A549 (cell line): ENCODE measurements around the gene ARHGEF1. TPM values are rescaled to one million over a fixed set of nuclear protein-coding genes. Genes with fewer than 3 reads are reported as not detected.

Experiments used
- ATAC-seq, 2 experiments: fragments of 200-7000 bp in 1 of 2; fragments of >200 bp in 1 of 2; cut with Nextera tagmentation in 1 of 2; cut with Tn5 transposase in 1 of 2; 3 replicates each; pipeline versions ENCODE4 v1.8.0 to v1.9.1; 2018 to 2020; ENCODE audit warnings: mild to moderate bottlenecking in 1 of 2, moderate library complexity in 1 of 2
- CTCF ChIA-PET: fragments of 300-600 bp; sonication (Branson Sonifier 250); formaldehyde crosslinking; extraction: SDS; loops from one replicate; lab custom pipeline; 2021; ENCODE audit warnings: antibody characterized with exemption, inconsistent platforms; lab: Yijun Ruan, JAX
- POLR2A ChIA-PET: fragments of 350-600 bp; formaldehyde crosslinking; extraction: SDS; loops from one replicate; lab custom pipeline; 2021; ENCODE audit warnings: antibody characterized with exemption, inconsistent platforms; lab: Yijun Ruan, JAX
- DNase-seq, 2 experiments: peaks; one replicate each; pipeline versions ENCODE4 v3.0.0 to v3.0.0-alpha.2; 2011 to 2016; ENCODE audit warnings: low read depth in 1 of 2, low spot score in 1 of 2
- FAIRE-seq: peaks from 2 replicates; lab custom pipeline; 2011; peaks lifted over from hg19 to GRCh38; lab: Jason Lieb, UNC
- H3K27ac ChIP-seq, 2 experiments: fragments of >200 bp; sonication (Bioruptor Twin); formaldehyde crosslinking; 3 replicates each; pipeline ENCODE4 v1.5.1; 2016 to 2017
- H3K4me1 ChIP-seq: fragments of >200 bp; sonication (Bioruptor Twin); formaldehyde crosslinking; 3 replicates; pipeline ENCODE4 v1.6.1; 2016
- H3K4me2 ChIP-seq: fragments of >200 bp; sonication (Bioruptor Twin); formaldehyde crosslinking; 3 replicates; pipeline ENCODE4 v1.6.1; 2016
- H3K4me3 ChIP-seq: fragments of >200 bp; sonication (Bioruptor Twin); formaldehyde crosslinking; 3 replicates; pipeline ENCODE4 v1.5.1; 2016
- H3K9me3 ChIP-seq: fragments of >200 bp; sonication (Bioruptor Twin); formaldehyde crosslinking; 3 replicates; pipeline ENCODE4 v1.6.1; 2016
- CHD4 ChIP-seq: fragments of 200-600 bp; sonication (generic); IDR thresholded peaks from 2 replicates; pipeline ENCODE4 v1.6.1; 2016; ENCODE audit warnings: antibody characterized with exemption, mild to moderate bottlenecking, borderline replicate concordance
- CTCF ChIP-seq: fragments of >200 bp; sonication (Bioruptor Twin); formaldehyde crosslinking; IDR thresholded peaks from 3 replicates; pipeline ENCODE4 v1.5.1; 2016
- FOXS1 ChIP-seq: fragments of 250-450 bp; sonication (Bioruptor Pico); IDR thresholded peaks from 2 replicates; pipeline ENCODE4 v1.5.0; 2020; ENCODE audit warnings: mild to moderate bottlenecking, moderate library complexity
- GATA3 ChIP-seq: IDR thresholded peaks from 2 replicates; pipeline ENCODE4 v1.6.1; 2012; ENCODE audit warnings: borderline replicate concordance
- HDAC2 ChIP-seq: fragments of 200-600 bp; sonication (generic); IDR thresholded peaks from 2 replicates; pipeline ENCODE4 v1.6.1; 2016
- HOXB5 ChIP-seq: fragments of 250-450 bp; sonication (Bioruptor Pico); IDR thresholded peaks from 2 replicates; pipeline ENCODE4 v1.5.0; 2020; ENCODE audit warnings: mild to moderate bottlenecking, moderate library complexity
- KDM1A ChIP-seq: fragments of 200-600 bp; sonication (generic); IDR thresholded peaks from 2 replicates; pipeline ENCODE4 v1.6.1; 2016; ENCODE audit warnings: low read depth, mild to moderate bottlenecking
- MAFK ChIP-seq: fragments of 450-650 bp; IDR thresholded peaks from 2 replicates; pipeline ENCODE4 v1.6.1; 2014; ENCODE audit not compliant: partially characterized antibody
- POLR2AphosphoS2 ChIP-seq: conservative IDR thresholded peaks from 2 replicates; pipeline ENCODE4 v1.6.1; 2012; ENCODE audit warnings: low read length, improper control_type of control experiment, inconsistent platforms
- RAD21 ChIP-seq, 2 experiments: fragments of >200 bp in 1 of 2; sonication (Bioruptor Twin) in 1 of 2; formaldehyde crosslinking in 1 of 2; IDR thresholded peaks in 1 of 2; conservative IDR thresholded peaks in 1 of 2; 2 replicates in 1 of 2; 3 replicates in 1 of 2; pipeline ENCODE4 v1.6.1; 2012 to 2018; ENCODE audit warnings: inconsistent platforms in 1 of 2
- SMC3 ChIP-seq: fragments of >200 bp; sonication (Bioruptor Twin); formaldehyde crosslinking; IDR thresholded peaks from 3 replicates; pipeline ENCODE4 v1.6.1; 2018; ENCODE audit warnings: inconsistent platforms
- TFCP2L1 ChIP-seq: fragments of 250-450 bp; sonication (Bioruptor Pico); IDR thresholded peaks from 2 replicates; pipeline ENCODE4 v1.5.0; 2021; ENCODE audit warnings: mild to moderate bottlenecking
- ZFP36 ChIP-seq: fragments of 450-650 bp; IDR thresholded peaks from 2 replicates; pipeline ENCODE4 v1.6.1; 2014; ENCODE audit warnings: borderline replicate concordance; ENCODE audit not compliant: partially characterized antibody
- ZSCAN20 ChIP-seq: fragments of 250-450 bp; sonication (Bioruptor Pico); IDR thresholded peaks from 2 replicates; pipeline ENCODE4 v1.8.0; 2022; ENCODE audit warnings: mild to moderate bottlenecking, moderate library complexity
- WGBS: methylation state at CpG from one replicate; pipeline ENCODE4 v1.1.6; 2017; ENCODE audit errors: missing lambda C conversion rate; 5-methylcytosine and 5-hydroxymethylcytosine counted together
- polyA plus RNA-seq, 4 experiments: library from polyadenylated mRNA; depleted of rRNA in 3 of 4; stranded (reverse); fragments of >200 nt; fragmentation: RNase III in 1 of 4; extraction: RNeasy Plus Mini Kit Qiagen cat#74134 plus additional on column Dnase treatment in 1 of 4; gene quantifications; 2 replicates in 3 of 4; 3 replicates in 1 of 4; pipeline ENCODE4 v1.2.3, GENCODE V29; 2011 to 2017
- TF ChIP-seq, protein P1 (sequence below): fragments of 250-450 bp; sonication (Bioruptor Pico); IDR thresholded peaks from 2 replicates; pipeline ENCODE4 v1.5.0; 2021; ENCODE audit warnings: mild to moderate bottlenecking, moderate library complexity, borderline replicate concordance
- TF ChIP-seq, protein P2 (sequence below): fragments of 150-350 bp; IDR thresholded peaks from 2 replicates; pipeline ENCODE4 v1.6.1; 2014; ENCODE audit warnings: low read depth, mild to moderate bottlenecking, low read length
- TF ChIP-seq, protein P3 (sequence below): fragments of >200 bp; sonication (Bioruptor Twin); formaldehyde crosslinking; IDR thresholded peaks from 2 replicates; pipeline ENCODE4 v1.6.1; 2016
- TF ChIP-seq, protein P4 (sequence below): fragments of 200-600 bp; sonication (generic); IDR thresholded peaks from 2 replicates; pipeline ENCODE4 v1.6.1; 2016; ENCODE audit warnings: antibody characterized with exemption, mild to moderate bottlenecking, moderate library complexity
- TF ChIP-seq, protein P5 (sequence below): fragments of 250-450 bp; sonication (Bioruptor Pico); IDR thresholded peaks from 2 replicates; pipeline ENCODE4 v1.5.0; 2020; ENCODE audit warnings: low read depth, mild to moderate bottlenecking, moderate library complexity

The ARHGEF1 gene
- polyA plus RNA-seq, 2 of the 4 experiments (the other 2 are of a cell fraction): 38.0 to 84.2 TPM

DNA sequence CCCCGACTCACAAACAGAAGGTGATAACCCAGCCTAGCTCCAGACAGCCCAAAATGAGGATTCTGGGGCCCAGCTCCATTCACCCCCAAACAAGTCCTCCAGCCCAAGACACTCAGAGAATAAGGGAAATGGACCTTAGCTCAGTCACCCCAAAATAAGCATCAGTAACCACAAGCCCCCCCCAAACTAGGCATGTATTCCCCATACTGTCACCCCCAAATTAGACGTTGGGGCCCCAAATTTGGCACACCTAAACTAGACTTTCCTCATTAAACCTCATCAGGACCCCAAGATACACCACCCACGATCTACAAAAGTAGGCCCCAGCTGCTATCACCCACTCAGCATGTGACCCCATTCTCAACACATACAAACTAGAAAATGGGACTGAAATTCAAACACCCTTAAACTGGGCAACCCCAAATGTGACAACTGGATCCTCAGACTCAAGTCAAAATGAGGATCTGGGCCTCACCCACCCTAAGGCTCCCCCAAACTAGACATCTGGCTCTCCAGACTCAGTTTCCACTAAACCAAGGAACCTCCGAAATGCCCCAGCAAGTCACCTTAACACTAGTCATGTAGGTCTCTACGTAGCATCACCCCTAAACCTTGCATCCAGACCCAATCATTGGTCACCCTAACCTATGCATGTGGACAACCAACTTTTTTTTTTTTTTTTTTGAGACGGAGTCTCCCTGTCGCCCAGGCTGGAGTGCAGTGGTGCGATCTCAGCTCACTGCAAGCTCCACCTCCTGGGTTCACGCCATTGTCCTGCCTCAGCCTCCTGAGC is 58.6 kb downstream of the ARHGEF1 start:
- Histone ChIP-seq H3K4me3 (no peak overlapping the region), H3K4me1 (peaks cover 9% of the 10 kb centered on the region; the same call in 1 of the 3 replicates), H3K27ac (no peak overlapping the region), H3K4me2 (no peak overlapping the region; the same call in 2 of the 3 replicates), H3K9me3 (no peaks in the 10 kb centered on the region)
- TF ChIP-seq, protein P1, sequence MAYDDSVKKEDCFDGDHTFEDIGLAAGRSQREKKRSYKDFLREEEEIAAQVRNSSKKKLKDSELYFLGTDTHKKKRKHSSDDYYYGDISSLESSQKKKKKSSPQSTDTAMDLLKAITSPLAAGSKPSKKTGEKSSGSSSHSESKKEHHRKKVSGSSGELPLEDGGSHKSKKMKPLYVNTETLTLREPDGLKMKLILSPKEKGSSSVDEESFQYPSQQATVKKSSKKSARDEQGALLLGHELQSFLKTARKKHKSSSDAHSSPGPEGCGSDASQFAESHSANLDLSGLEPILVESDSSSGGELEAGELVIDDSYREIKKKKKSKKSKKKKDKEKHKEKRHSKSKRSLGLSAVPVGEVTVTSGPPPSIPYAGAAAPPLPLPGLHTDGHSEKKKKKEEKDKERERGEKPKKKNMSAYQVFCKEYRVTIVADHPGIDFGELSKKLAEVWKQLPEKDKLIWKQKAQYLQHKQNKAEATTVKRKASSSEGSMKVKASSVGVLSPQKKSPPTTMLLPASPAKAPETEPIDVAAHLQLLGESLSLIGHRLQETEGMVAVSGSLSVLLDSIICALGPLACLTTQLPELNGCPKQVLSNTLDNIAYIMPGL (CRISPR knock-in tag): no peak
- TF ChIP-seq HDAC2 (no peak), TFCP2L1 (CRISPR knock-in tag) (no peak), SMC3 (no peak), ZSCAN20 (CRISPR knock-in tag) (no peak), CHD4 (no peak)
- TF ChIP-seq, protein P2, sequence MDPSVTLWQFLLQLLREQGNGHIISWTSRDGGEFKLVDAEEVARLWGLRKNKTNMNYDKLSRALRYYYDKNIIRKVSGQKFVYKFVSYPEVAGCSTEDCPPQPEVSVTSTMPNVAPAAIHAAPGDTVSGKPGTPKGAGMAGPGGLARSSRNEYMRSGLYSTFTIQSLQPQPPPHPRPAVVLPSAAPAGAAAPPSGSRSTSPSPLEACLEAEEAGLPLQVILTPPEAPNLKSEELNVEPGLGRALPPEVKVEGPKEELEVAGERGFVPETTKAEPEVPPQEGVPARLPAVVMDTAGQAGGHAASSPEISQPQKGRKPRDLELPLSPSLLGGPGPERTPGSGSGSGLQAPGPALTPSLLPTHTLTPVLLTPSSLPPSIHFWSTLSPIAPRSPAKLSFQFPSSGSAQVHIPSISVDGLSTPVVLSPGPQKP: no peak
- TF ChIP-seq, protein P3, sequence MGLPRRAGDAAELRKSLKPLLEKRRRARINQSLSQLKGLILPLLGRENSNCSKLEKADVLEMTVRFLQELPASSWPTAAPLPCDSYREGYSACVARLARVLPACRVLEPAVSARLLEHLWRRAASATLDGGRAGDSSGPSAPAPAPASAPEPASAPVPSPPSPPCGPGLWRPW: no peak
- DNase-seq (no peak), ATAC-seq (no peak), FAIRE-seq (no peak)
- WGBS: 81% methylated on average over 9 of the region's 9 CpGs
- ChIA-PET CTCF (interaction anchor here (1.0 to 12.1 kb wide), 7 partner anchors 11 to 139 kb away, joined by 3 to 163 read pairs (median 4); partner anchors contain the start of gene ERFL), POLR2A (interaction anchor here (0.7 to 0.8 kb wide), 2 partner anchors 19 to 49 kb away, joined by 3 read pairs; no protein-coding TSS in a partner anchor)

GRCh38 chr19:41944336-41944735 is 61.4 kb downstream of the ARHGEF1 start:
- DNase-seq (no peak), FAIRE-seq (no peak), ATAC-seq (no peak)
- Histone ChIP-seq H3K4me3 (no peak overlapping the region), H3K9me3 (no peaks in the 10 kb centered on the region), H3K27ac (no peak overlapping the region), H3K4me1 (peaks cover 9% of the 10 kb centered on the region; the same call in 1 of the 3 replicates), H3K4me2 (no peak overlapping the region)
- no peak for TF ChIP-seq MAFK
- TF ChIP-seq FOXS1: no peak
- TF ChIP-seq KDM1A: no peak
- TF ChIP-seq GATA3: no peak
- TF ChIP-seq, protein P4, sequence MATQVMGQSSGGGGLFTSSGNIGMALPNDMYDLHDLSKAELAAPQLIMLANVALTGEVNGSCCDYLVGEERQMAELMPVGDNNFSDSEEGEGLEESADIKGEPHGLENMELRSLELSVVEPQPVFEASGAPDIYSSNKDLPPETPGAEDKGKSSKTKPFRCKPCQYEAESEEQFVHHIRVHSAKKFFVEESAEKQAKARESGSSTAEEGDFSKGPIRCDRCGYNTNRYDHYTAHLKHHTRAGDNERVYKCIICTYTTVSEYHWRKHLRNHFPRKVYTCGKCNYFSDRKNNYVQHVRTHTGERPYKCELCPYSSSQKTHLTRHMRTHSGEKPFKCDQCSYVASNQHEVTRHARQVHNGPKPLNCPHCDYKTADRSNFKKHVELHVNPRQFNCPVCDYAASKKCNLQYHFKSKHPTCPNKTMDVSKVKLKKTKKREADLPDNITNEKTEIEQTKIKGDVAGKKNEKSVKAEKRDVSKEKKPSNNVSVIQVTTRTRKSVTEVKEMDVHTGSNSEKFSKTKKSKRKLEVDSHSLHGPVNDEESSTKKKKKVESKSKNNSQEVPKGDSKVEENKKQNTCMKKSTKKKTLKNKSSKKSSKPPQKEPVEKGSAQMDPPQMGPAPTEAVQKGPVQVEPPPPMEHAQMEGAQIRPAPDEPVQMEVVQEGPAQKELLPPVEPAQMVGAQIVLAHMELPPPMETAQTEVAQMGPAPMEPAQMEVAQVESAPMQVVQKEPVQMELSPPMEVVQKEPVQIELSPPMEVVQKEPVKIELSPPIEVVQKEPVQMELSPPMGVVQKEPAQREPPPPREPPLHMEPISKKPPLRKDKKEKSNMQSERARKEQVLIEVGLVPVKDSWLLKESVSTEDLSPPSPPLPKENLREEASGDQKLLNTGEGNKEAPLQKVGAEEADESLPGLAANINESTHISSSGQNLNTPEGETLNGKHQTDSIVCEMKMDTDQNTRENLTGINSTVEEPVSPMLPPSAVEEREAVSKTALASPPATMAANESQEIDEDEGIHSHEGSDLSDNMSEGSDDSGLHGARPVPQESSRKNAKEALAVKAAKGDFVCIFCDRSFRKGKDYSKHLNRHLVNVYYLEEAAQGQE: no peak
- TF ChIP-seq RAD21 (conservative IDR thresholded peaks at IDR 0.05 in 1 of 2, IDR thresholded peaks at IDR 0.05 in 1 of 2): no peak
- TF ChIP-seq HOXB5 (CRISPR knock-in tag): no peak
- no peak for TF ChIP-seq ZFP36
- TF ChIP-seq POLR2AphosphoS2: no peak
- TF ChIP-seq, protein P5, sequence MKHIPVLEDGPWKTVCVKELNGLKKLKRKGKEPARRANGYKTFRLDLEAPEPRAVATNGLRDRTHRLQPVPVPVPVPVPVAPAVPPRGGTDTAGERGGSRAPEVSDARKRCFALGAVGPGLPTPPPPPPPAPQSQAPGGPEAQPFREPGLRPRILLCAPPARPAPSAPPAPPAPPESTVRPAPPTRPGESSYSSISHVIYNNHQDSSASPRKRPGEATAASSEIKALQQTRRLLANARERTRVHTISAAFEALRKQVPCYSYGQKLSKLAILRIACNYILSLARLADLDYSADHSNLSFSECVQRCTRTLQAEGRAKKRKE (CRISPR knock-in tag): no peak
- TF ChIP-seq CTCF: no peak
- ChIA-PET CTCF (interaction anchor here (0.9 to 12.1 kb wide), 8 partner anchors 7 to 150 kb away, joined by 3 to 163 read pairs (median 31); partner anchors contain the start of gene ERFL), POLR2A (no interaction called here)
- 47% methylated on average over 2 of the region's 2 CpGs for WGBS
